GM12801 (cell line): ENCODE results near the gene C22orf31.

Experiments used
- CTCF ChIP-seq: IDR thresholded peaks from one replicate; pipeline ENCODE4 v1.5.1; 2011; ENCODE audit warnings: control low read depth; ENCODE audit not compliant: insufficient read length; ENCODE audit errors: extremely low read depth

The C22orf31 gene

GRCh38 chr22:29030618-29031226 is 30.9 kb downstream of the C22orf31 start:
- TF ChIP-seq CTCF: no peak

- no peak for TF ChIP-seq CTCF
These were observed 31.5 kb downstream of the C22orf31 start for GRCh38 chr22:29030016-29030617.

GRCh38 chr22:29029202-29030000 is 32.2 kb downstream of the C22orf31 start:
- TF ChIP-seq CTCF: no peak

- no peak for TF ChIP-seq CTCF
These were observed 33.2 kb downstream of the C22orf31 start for GRCh38 chr22:29028468-29028867.

GRCh38 chr22:29026579-29026978 is 35.1 kb downstream of the C22orf31 start:
- no peak for TF ChIP-seq CTCF

GRCh38 chr22:29023172-29023796 is 38.3 kb downstream of the C22orf31 start:
- no peak for TF ChIP-seq CTCF
